ENCODE data around the gene ZNF652. TPM values are rescaled to one million over a fixed set of nuclear protein-coding genes. Genes with fewer than 3 reads are reported as not detected.
A peak's percentile ranks its signal among the peaks of the same experiment; 100 is the strongest.

Gene ZNF652
- total and polyA plus RNA-seq, 2 of the 4 experiments (the other 2 are of a cell fraction), result 3.6 to 8.8 TPM

- Histone ChIP-seq H3K9me3 (ENCODE audit: control insufficient read depth, insufficient read depth, low read length) (no peaks in the 10 kb centered on the region), H2BK15ac (ENCODE audit: low read depth, low read length) (no peak overlapping the region), H3K9me1 (ENCODE audit: insufficient read depth, low read length) (peaks cover 10% of the 10 kb centered on the region), H3K18ac (ENCODE audit: low read depth, low read length) (no peak overlapping the region), H3K4me2 (ENCODE audit: low read depth, low read length) (no peak overlapping the region), H3K4me3 (ENCODE audit: insufficient read depth, low read depth, low read length) (no peak overlapping the region), H3K27me3 (ENCODE audit: control insufficient read depth, insufficient read depth, low read length) (no peaks in the 10 kb centered on the region), H2BK5ac (ENCODE audit: low read depth, low read length, poor library complexity, severe bottlenecking) (no peak overlapping the region), H4K91ac (ENCODE audit: insufficient read depth, low read depth, low read length) (no peak overlapping the region), H3K27ac (ENCODE audit: insufficient read depth, low read length) (no peak overlapping the region), H3K4ac (ENCODE audit: low read depth, low read length) (no peak overlapping the region), H3K9ac (ENCODE audit: low read depth, low read length) (no peak overlapping the region), H3K79me1 (ENCODE audit: low read depth in 1 of 2, low read length in 2 of 2) (peaks cover 9 to 59% of the 10 kb centered on the region in 2 experiments), H4K20me1 (ENCODE audit: insufficient read depth, low read length) (peaks cover 57% of the 10 kb centered on the region), H3K14ac (replicated peaks; ENCODE audit: low read depth, low read length) (no peak overlapping the region), H4K8ac (ENCODE audit: low read depth in 2 of 2, low read length in 2 of 2) (no peak overlapping the region), H2AFZ (replicated peaks; ENCODE audit: low read length, poor library complexity) (no peak overlapping the region), H2AK5ac (ENCODE audit: low read depth, low read length) (no peak overlapping the region), H3K56ac (ENCODE audit: extremely low read depth, insufficient read depth, low read length) (no peak overlapping the region), H3K4me1 (ENCODE audit: control insufficient read depth, insufficient read depth, low read length) (peaks cover 4% of the 10 kb centered on the region), H3K23ac (ENCODE audit: low read depth, low read length) (no peak overlapping the region), H2BK20ac (ENCODE audit: low read depth, low read length) (no peak overlapping the region), H4K5ac (ENCODE audit: low read depth, low read length) (no peak overlapping the region), H3K36me3 (ENCODE audit: control insufficient read depth, insufficient read depth, low read length) (no peaks in the 10 kb centered on the region), H2BK120ac (ENCODE audit: low read depth, low read length) (no peak overlapping the region), H2AK9ac (replicated peaks; ENCODE audit: low read depth, low read length, poor library complexity) (no peak overlapping the region)
- DNase-seq, result peak; percentile 59
- WGBS, 2 experiments (ENCODE audit: extremely low coverage in 2 of 2, insufficient read length in 1 of 2), result no CpG with 5 or more reads among the region's 1 CpG
- peak; percentile 20; the same call in 1 of the 2 replicates for TF ChIP-seq BHLHE40 (IDR thresholded peaks at IDR 0.05; ENCODE audit: low read depth, low read length)
- TF ChIP-seq CHD1 (IDR thresholded peaks at IDR 0.05; ENCODE audit: low read depth, low read length), result no peak
- intact Hi-C loops (cut with micrococcal nuclease) (no loop called here), dilution Hi-C loops (cut with HindIII; ENCODE audit: low sequenced_read_pairs, unreplicated experiment) (no loop called here), in situ Hi-C loops (cut with MboI; ENCODE audit: low sequenced_read_pairs) (no loop called here)
- CTCF ChIA-PET, result no interaction called here
- POLR2A ChIA-PET (ENCODE audit: unreplicated experiment), result no interaction called here
- ATAC-seq (ENCODE audit: low read depth), result peak; percentile 83
- no TSS peak for BruUV-seq (replicated peaks)
Observed at GRCh38 chr17:49353607-49354006, 8.4 kb downstream of the ZNF652 start.

Data from IMR-90 (cell line).